Fibroblast of skin of left quadriceps (primary cell): ENCODE data around the gene IGFL4.
A peak's percentile ranks its signal among the peaks of the same experiment; 100 is the strongest.

ENCODE experiments used
- DNase-seq, 2 experiments: peaks; one replicate each; pipeline ENCODE4 v3.0.0-alpha.2; 2013; ENCODE audit warnings: low read depth in 2 of 2

IGFL4 gene

DNA sequence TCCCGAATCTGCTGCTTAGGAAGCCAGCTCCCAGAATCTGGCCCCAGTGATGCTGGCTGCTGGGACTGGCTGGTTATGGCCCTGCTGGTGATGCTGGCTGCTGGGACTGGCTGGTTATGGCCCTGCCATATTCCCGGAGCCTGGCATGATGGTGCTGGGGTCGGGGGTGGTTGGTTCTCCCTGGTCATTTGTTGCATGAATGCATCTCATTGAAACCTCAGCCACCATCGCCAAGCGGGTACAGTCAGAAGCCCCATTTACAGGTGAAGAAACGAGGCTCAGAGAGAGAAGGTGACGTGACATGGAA, 20.0 kb downstream of the IGFL4 start:
- no peak for DNase-seq

DNA sequence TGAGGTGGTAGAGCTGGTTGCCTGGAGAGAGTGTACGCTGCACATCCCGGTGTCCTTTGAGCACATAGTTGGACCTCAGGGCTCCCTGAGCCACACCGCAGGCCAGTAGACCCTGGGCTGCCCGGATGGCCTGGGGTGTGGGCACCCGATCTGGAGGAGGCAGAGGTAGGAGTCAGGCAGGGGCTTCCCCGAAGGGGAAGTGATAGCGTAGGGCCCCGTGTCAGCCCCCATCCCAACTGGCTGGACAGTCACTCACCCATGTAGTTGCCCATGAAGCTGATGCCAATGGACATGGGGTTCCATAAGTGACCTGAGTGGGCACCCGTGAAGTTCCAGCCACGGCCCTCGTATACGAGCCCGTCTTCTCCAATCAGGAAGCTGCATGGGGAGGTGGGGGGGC, 21.5 kb downstream of the IGFL4 start:
- no peak for DNase-seq

DNA sequence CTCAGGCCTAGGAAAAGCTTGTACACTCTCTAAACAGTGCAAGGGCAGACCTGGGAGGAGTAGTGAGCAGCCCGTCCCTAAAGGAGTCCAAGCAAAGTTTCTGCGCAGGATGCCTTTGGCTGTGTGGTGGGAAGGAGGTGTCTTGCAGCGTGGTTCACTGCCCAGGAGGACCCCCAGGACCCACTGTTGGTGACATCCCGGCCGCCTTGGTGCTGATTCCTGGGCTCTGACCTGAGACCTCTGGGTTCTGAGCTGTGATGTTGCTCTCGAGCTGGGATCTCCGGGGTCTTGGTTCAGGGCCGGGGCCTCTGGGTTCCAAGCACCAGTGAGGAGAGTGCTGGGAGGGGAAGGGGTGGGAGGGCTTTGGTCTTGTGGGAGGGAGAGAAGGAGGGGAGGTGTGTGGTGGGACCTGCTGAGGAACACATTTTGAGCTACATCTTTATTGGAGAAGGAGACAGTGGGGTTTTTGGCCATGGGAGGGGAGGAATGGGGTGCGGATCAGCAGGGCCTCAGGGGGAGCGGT, 22.0 kb downstream of the IGFL4 start:
- no peak for DNase-seq

DNA sequence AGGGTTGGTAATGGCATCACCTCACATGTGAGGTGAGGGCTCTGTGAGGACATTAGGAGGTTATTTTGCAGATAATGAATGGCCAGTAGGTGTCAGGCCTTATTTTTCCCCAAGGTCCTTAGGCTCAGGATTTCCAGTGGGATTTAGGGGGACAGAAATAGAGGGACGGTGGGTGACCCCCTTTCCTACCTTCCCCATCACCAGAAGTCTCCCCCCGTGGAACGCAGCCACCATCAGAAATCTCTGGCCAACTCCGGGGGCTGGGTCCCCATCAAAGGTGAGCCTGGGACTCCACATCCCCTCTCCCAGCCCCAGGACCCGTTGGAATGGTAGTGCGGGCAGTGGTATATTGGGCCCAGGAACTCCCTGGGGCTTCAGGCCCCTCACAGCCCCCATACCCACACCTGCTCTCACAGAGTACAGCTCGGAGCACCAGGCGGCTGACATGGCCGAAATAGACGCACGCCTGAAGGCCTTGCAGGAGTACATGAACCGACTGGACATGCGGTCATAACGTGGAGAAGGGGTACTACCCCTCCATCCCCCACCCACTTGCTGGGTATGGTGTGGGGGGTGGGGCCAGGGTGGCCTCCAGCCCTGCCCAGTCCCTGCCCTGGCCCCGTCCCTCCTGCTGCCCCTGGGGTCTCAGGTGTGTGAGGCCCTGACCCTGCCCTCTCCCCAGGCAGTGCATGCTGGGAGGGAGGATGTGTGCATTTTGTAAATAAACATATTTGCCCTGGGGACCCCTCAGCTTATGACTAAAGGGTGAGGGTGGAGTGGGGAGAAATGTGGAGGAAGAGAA, 22.7 kb downstream of the IGFL4 start:
- no peak for DNase-seq

DNA sequence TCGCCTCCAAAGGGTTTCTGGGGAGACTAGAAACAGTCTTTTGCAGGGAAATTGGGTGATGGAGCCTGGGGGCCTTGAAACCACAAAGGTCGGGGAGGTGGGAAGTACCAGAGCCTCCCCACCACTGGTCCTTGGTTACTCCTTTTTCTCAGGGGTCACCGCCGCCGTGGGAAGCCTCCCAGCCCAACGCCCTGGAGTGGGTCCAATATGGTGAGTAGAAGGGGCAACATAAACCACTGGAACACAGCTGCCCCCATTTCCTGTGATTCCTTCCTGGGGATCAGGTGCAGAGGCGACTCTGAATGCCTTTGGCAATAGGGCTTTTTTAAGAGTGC, 23.7 kb downstream of the IGFL4 start:
- DNase-seq = no peak

DNA sequence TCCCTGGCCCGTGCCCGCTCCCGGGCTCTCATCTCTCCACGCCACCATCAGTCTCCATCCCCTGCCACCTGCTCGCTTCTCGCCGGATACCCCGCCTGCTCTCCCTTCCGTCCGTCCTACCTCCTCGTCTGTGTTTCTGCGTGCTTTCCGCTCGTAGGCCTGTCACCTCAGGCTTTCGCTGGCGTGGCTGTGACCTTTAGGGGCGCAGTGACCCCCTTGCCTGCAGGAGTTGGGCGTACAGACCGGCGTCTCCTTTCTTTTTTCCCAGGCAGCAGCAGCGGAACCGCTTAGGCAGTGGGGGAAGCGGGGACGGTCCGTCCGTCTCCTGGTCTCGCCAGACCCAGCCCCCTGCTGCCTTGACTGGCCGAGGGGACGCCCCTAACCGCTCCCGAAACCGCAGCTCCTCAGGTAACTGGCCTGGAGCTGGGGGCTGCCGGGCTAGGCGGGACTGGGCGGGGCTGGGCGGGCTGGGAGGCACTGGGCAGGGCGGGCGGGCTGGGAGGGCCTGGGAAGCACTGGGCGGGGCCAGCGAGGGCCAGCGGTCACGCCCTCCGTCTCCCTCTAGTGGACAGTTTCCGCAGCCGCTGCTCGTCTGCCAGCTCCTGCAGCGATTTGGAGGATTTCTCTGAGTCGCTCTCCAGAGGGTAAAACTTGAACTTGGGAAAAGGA, 24.2 kb downstream of the IGFL4 start:
- peak; percentile 32 to 37 for DNase-seq

DNA sequence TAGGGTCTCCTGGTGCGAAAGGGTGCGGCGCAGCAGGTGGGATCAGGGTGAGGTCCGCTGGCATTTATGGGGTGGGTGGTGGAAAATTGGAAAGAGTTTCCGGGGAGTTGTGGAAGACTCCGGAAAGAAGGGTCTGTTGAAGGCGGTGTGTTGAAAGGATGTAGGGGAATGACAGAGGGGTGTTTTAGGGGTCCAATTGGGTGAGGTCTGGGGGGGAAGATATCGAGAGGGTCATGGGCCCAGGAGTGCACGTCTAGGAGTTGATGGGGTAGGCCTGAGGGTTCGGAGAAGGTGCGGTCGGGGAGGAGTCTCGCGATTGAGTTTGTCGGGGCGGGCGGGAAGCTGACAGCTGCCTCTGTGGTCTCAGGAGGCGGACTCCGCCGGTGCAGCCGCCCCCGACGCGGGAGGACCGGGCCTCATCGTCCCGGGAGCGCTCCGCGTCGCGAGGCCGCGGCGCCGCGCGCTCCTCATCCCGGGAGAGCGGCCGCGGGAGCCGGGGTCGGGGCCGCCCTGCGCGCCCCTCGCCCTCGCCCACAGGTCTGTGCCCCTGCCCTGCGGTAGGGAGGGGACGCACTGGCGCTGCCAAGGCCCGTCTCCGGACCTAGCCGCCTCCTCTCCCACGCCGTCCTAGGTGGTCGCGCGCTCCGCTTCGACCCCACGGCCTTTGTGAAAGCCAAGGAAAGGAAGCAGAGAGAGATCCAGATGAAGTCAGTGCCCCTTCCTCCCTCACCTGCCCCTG, 24.9 kb downstream of the IGFL4 start:
- DNase-seq = no peak

DNA sequence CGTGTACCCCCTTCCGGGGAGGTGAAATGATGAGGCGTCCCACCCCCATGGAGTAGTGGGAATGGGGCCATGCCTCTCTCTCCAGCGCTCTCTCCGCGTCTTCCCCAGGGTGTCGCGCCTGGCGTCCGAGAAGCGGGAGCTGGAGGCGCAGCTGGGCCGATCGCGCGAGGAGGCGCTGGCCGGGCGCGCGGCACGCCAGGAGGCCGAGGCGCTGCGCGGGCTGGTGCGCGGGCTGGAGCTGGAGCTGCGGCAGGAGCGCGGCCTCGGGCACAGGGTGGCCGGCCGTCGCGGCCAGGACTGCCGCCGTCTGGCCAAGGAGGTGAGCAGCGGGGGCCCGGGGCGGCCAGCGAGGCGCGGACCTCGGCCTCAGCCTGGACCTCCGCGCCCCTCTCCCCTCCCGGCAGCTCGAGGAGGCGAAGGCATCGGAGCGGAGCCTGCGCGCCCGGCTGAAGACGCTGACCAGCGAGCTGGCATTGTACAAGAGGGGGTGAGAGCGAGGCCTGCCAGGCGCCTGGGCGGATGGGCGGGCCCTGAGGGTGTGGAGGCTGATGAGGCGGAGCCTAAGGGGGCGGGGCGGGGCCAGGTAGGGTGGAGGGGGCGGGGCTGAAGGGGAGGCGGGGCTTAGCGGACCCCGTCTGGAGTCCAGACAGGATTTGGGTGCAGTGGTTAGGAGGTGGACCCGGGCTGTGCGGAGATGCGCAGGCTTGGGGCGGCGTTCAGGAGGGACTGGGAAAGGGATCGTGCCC, 25.7 kb downstream of the IGFL4 start:
- no peak for DNase-seq

DNA sequence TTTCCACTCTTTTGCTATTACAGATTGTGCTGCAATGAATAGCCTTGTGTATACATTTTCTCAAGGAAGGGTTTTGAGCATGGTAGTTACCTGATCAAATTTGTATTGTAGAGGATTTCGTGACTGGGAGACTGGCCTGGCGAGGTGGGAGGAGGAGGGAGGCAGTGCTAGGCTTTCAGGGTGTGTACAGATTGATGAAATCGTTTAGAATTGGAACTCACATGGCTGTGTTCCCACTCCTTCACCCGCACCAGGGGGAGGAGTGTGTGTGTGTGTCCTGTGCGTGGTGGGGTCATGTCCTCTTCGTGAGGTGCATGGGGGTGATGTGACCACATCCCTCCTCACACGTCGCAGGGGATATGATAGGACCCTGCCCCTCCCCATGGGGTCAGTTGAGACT, 26.3 kb downstream of the IGFL4 start:
- DNase-seq = no peak

DNA sequence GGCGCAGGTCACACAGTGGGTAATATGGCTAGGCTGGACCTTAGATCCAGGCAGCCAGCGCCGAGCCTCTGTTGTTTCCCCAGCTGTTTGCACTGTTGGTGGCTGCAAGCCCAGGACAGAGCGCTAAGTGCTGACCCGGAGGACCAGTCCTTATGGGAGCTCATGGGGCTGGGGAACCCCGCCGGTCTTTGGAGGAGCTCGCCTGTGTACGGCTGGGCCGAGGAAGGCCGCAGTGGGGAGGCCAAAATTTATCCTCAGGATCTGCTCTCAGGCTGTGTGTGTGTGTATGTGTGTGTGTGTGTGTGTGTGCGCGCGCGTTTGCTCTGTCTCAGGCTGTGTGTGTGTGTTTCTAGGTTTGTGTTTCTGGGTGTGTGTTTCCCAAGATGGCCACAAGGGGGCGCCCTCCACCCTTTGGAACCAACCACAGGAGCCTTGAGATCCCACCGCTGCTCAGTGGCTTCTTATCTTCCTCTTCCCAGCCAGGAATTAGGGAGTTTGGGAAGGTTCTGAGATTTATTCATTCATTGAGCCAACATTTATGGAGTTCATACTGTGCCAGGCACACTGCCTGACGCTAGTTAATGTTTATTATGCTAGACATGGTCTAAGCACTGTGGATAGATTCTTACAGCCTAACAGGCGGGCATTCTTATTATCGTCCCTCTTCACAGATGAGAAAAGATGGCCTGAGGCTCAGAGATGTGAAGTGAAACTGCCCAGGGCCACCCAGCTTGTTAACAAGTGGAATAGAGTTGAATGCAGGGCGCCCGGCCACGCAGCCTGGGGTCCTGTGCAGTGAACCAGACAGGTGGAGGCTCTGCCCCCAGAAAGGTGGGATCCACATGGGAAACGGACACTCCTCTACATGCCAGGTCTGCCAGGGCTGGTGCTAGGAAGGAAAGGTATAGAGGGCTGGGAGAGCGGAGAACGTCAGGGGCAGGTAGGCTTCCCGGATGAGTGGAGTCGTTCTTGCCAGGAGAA, 31.0 kb downstream of the IGFL4 start:
- DNase-seq = peak; percentile 22 to 30

DNA sequence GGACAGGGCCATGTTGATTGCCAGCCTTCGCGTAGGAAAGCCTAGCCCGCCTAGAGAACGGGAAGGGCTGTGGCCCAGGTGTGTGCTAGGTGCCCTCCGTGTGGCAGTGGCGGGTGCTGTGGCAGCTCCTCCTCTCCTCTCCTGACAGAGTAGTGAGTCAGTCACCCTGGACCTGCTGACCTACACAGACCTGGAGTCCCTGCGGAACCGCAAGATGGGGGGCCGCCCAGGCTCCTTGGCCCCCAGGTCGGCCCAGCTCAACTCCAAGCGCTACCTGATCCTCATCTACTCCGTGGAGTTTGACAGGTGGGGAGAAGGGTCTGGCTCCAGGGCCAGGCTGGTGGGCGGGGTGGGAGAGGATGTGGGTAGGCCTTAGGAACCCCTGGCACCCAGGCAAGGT, 34.4 kb downstream of the IGFL4 start:
- DNase-seq = no peak

DNA sequence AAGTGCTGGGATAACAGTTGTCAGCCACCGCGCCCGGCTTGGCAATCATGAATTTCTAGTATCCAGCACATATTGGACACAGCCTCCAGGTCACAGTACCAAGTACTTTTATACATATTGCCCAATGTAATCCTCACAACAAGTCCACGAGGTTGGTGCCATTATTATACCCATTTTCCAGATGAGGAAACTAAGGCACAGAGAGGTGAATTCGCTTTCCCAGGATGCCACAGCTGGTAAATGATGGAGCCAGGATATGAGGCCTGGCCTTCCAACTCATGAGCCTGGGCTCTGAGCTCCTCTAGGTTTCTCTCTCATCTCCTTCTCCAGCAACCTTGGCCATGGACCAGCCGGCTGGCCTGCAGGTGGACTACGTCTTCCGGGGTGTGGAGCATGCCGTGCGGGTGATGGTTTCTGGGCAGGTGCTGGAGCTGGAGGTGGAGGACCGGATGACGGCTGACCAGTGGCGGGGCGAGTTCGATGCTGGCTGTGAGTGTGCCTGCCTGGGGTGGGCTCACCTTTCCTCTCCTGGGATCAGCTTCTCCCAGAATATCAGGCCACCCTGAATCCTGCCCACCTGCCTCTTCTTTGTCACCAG, 38.0 kb downstream of the IGFL4 start:
- DNase-seq = no peak

DNA sequence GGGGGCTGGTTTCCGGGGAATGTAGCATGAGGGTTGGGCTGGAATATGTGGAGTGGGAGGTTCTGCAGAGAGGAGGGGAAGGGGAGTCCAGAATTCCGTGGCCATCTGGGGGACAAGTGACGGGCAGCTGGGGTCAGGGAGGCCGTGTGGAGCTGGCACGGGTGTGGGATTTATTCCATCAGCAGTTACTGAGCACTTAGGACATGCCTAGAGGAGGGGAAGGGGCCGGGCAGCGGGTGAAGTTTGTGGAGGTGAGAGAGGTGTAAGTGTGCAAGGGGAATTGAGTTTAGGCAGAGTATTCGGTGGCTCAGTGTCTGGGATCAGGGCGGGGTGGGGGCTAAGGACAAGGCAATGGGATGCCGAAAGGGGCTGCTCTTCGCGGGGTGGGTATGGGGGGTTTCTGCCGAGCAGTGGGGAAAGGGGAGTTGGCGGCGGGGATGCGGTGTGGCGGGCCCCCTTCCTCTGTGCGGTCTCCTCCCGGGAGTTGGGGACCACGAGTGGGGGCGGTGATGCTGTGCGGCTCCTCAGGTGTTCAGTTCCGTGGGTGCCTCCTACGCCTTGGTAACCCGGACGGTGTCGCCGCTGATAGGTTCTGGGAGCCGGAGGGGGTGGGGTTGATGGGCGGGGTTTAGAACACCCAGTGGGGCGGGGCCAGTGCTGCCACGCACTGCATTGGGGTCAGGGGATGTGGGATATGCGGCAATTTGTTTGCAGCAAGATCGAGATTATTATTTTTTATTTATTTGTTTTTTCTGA, 40.1 kb downstream of the IGFL4 start:
- DNase-seq = no peak

DNA sequence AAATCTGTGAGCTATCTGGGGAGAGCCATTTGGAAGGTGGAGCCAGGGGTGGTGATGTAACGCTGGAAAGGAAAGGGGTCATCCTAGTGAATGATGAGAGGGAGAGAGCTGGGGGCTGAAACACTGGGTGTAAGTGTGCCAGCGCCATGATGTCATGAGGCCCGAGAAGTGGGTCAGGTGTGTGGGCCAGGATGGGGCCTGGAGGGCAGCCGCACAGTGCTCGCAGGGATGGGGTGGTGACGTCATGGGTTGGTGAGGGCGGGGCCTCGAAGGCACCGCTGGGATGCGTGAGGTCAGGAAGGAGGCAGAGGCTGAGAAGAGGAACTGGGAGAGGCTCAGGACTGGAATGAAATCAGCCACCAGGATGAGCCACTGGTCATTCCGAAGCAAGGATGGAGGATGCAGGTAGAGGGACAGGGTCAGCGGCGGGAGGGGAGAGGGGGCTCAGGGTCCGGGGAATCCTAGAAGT, 41.1 kb downstream of the IGFL4 start:
- DNase-seq = no peak

DNA sequence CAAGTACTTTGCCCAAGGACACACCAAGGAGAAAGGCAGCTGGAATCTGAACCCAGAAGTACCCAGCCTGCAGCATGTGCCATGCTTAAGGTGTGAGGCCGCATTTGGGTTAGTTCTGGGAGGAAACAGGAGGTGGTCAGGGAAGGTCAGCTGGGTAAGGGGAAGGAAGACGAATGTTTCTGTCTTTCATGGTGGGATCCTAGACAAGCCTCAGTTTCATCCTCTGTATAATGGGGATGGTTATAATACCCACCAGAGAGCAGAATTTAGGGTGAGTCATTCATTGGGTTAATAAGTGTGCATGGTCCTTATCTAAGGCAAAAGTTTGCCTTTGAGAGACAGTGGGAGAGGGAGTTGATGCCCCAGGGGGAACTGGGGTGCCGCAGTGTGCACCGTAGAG, 42.0 kb downstream of the IGFL4 start:
- DNase-seq = no peak

DNA sequence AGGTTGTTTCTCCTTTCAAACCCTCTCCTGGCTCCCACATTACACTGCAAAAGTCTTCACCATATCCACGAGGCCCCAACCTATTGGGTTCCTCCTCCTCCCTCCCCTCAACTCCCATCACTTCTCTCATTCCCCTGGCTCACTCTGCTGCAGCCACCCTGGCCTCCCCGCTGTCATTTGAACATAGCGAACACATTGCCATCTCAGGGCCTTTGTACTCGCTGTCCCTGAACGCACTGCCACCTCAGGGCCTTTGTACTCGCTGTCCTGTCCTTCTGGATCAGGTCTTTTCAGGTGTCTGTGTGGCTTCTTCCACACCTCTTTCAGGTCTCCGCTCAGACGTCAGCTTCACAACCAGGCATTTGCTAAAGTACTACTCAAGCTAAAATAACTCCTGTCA, 43.9 kb downstream of the IGFL4 start:
- no peak for DNase-seq

DNA sequence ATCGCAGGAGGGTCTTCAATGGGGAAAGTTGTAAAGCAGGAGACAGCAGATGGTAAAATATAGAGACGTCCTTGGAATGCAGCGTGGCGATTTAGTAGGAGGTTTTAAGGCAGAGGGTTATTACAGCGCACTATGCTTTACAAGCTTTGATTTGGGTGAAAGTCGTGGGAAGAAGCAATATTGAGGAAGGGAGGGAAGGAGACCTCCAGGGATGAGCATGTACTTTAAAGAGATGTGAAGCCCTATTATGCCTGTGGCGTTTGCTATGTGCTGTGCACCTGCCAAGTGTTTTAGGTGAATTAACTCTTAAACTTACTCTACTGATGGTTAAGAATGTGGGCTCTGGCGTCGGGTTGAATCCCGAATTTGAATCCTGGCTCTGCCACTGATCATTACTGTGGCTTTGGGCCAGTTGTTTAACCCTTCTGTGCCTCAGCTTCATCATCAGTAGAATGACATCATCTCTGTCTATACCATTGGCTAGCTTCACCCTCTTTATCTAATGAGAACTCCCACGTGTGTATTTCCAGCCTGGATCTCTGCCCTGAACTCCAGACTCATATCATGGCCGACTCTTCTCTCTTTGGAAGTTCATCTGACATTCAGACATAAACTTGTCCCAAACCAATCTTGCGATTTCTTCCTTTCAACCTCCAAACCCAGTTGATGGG, 45.0 kb downstream of the IGFL4 start:
- DNase-seq = no peak

DNA sequence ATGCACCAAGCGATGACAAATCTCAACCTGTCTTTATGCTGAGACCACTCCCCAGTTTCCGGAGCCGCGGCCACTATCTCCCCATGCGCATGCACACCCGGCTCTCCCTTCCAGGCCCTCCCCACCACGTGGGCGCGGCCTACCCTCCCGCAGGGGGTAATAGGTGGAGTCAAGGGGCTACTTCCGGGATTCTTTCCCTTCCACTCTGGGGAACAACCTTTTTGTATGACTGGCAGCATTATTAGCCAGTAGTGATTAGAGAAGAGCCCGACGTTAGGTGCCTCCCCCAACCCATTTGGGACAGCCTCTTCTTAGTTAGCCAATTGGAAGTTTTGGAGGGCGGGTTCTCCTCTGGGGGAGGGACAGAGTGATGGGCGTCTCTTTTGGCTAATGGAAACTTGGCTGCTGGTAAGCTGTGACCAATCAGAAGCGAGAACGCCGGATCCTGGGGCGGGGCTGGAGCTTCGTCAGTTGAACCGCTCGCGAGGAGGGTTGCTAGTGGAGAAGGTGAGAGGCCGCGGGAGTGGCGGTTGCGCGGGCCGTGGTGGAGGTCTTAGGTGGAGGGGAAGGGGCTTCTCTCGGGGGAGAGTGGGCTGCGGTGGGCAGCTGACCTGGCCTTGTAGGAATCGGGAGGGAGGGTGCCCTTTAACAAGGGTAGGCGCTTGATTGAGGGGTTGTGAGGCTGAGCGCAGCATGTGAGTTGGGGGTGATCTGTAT, 45.6 kb downstream of the IGFL4 start, which contains the start of gene CCDC61:
Gene CCDC61 (plus strand): TSS at position 470 of the 717 bp plus-strand sequence. CDS start 7,552 bp downstream, outside the sequence.
- DNase-seq = peak; percentile 100
